Lower leg skin (tissue), 4 donors: ENCODE results near the gene FBXL22. TPM values are rescaled to one million over a fixed set of nuclear protein-coding genes. Genes with fewer than 3 reads are reported as not detected.

Experiments
- DNase-seq, 2 donors: peaks; one replicate each; pipeline ENCODE4 v3.0.0-alpha.2; 2019; ENCODE audit warnings: low spot score in 2 of 2
- H3K4me3 ChIP-seq: fragments of 200-600 bp; sonication (generic); 2 replicates; pipeline ENCODE4 v1.5.1; 2017; ENCODE audit warnings: mild to moderate bottlenecking, low read depth; ENCODE audit not compliant: poor library complexity, severe bottlenecking
- POLR2A ChIP-seq, 2 donors: fragments of 450-650 bp; IDR thresholded peaks; one replicate each; pipeline ENCODE4 v1.6.1; 2016 to 2017; ENCODE audit warnings: antibody characterized with exemption in 2 of 2, mild to moderate bottlenecking in 1 of 2, moderate library complexity in 1 of 2
- WGBS, 2 donors: methylation state at CpG; one replicate each; pipeline ENCODE4 v1.1.5; 2018; 5-methylcytosine and 5-hydroxymethylcytosine counted together
- intact Hi-C: fragments of 100-400 bp; cut with DNase I; formaldehyde crosslinking; loops from one replicate; pipeline ENCODE4 v1.15.0; 2023; ENCODE audit warnings: low total_unique reads
- total RNA-seq, 4 donors: library from RNA; depleted of rRNA; stranded (reverse); fragments of >200 nt; gene quantifications; one replicate each; pipeline ENCODE4 v1.1.0, GENCODE V29; 2016
- TF ChIP-seq, protein P1 (sequence below), 3 donors: fragments of 450-650 bp; IDR thresholded peaks; one replicate each; pipeline ENCODE4 v1.5.1; 2016; ENCODE audit warnings: antibody characterized with exemption in 3 of 3, mild to moderate bottlenecking in 3 of 3, moderate library complexity in 2 of 3

The FBXL22 gene
- total RNA-seq, 4 donors from 2014 or later, result 0.25 to 4.2 (median 1.2) TPM; not detected in 1

- 32 to 33% methylated on average over 19 of the region's 19 CpGs for WGBS, 2 donors
Measured at GRCh38 chr15:63599401-63600000, 2.3 kb downstream of the FBXL22 start.

DNA sequence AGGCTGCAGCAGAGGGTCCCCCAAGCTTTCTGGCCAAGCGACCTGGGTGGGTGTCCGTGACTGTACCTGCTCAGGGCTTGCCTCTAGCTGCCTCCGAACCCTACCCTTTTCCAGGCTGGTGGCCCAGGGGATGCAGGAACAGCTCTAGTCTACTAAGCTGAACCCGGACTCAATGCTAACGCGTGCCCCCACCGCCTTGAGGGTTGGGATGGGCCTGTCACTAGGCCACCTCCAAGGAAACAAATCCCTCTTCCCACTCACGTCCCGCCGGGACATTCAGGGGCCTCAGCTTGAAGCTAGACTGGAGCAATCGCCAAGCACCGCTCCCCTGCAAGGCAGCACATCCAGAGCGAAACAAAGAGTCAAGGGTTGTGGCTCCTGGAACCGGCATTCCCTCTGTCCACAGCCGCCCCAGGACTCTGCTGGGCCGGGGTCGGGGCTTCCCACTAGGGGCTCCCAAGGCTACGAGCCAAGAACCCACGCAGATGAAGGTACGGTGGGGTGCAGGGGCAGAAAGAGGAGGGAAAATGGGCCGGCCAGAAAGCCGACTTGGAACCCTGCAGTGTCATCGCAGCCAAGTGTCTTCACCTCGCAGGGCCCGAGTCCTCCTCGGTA is 2.9 kb downstream of the FBXL22 start:
- peak overlapping the region; percentile 13 for H3K4me3 ChIP-seq
- 4 to 8% methylated on average over 22 to 26 of the region's 26 CpGs for WGBS, 2 donors
- TF ChIP-seq, protein P1, sequence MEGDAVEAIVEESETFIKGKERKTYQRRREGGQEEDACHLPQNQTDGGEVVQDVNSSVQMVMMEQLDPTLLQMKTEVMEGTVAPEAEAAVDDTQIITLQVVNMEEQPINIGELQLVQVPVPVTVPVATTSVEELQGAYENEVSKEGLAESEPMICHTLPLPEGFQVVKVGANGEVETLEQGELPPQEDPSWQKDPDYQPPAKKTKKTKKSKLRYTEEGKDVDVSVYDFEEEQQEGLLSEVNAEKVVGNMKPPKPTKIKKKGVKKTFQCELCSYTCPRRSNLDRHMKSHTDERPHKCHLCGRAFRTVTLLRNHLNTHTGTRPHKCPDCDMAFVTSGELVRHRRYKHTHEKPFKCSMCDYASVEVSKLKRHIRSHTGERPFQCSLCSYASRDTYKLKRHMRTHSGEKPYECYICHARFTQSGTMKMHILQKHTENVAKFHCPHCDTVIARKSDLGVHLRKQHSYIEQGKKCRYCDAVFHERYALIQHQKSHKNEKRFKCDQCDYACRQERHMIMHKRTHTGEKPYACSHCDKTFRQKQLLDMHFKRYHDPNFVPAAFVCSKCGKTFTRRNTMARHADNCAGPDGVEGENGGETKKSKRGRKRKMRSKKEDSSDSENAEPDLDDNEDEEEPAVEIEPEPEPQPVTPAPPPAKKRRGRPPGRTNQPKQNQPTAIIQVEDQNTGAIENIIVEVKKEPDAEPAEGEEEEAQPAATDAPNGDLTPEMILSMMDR (IDR thresholded peaks at IDR 0.05), result no peak
- peak in 1 of 2 donors; percentile 90 for DNase-seq
- intact Hi-C loops, result no loop called here

More at GRCh38 chr15:63599401-63600000, 2.3 kb downstream of the FBXL22 start:
- intact Hi-C loops, result loop anchor here (5.0 to 10.0 kb wide), 2 partner anchors 75 to 132 kb away; no protein-coding TSS in a partner anchor
- DNase-seq, result peak; percentile 60 to 91
- no peak overlapping the region for H3K4me3 ChIP-seq
- TF ChIP-seq POLR2A (IDR thresholded peaks at IDR 0.05), result no peak
- TF ChIP-seq, protein P1 (IDR thresholded peaks at IDR 0.05), result peak in 1 of 3 donors; percentile 29

- 0 to 1% methylated on average over 30 to 36 of the region's 60 CpGs for WGBS, 2 donors
- intact Hi-C loops, result no loop called here
- peak overlapping the region; percentile 70 for H3K4me3 ChIP-seq
- no peak for TF ChIP-seq POLR2A (IDR thresholded peaks at IDR 0.05)
- TF ChIP-seq, protein P1 (IDR thresholded peaks at IDR 0.05), result no peak
- DNase-seq, result peak; percentile 74 to 95
Measured at GRCh38 chr15:63600616-63601025, 3.4 kb downstream of the FBXL22 start.

- intact Hi-C loops, result no loop called here
- H3K4me3 ChIP-seq, result peak overlapping the region; percentile 70
- no peak for DNase-seq
- TF ChIP-seq, protein P1 (IDR thresholded peaks at IDR 0.05), result no peak
- TF ChIP-seq POLR2A (IDR thresholded peaks at IDR 0.05), result no peak
- WGBS, 2 donors, result 0 to 1% methylated on average over 38 to 57 of the region's 63 CpGs
Measured at GRCh38 chr15:63601026-63601703, 4.0 kb downstream of the FBXL22 start.

DNA sequence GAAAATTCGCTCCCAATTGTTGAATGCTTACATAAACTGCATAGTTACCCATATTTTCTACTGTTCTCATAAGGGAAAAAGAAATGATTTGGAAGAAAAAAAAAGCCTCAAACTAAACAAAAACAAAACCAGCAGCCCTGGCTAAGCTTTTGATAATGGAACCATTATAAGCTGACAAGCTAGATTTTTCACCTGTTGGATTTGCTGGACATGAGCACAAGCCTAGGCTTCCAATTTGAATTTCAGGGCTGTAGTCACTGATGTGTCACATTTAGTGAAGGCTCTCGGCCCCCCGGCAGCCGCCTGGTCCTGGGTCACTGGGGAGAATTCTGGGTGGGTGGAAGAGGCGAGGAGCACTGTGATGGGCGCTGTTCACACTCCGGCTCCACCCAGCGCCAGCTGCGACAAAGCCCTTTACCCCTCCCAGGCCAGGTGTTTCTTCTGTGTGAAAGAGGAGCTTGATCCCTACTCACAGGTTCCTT is 4.6 kb downstream of the FBXL22 start:
- TF ChIP-seq, protein P1 (IDR thresholded peaks at IDR 0.05), result no peak
- TF ChIP-seq POLR2A (IDR thresholded peaks at IDR 0.05), result no peak
- H3K4me3 ChIP-seq, result peak overlapping the region; percentile 70
- no peak for DNase-seq
- WGBS, 2 donors, result 20 to 22% methylated on average over 9 of the region's 9 CpGs
- intact Hi-C loops, result no loop called here
